Fibroblast of the conjunctiva (primary cell): ENCODE measurements around the gene RNPS1.
"Not testable (repeated sequence)": the region's sequence is repeated elsewhere in the genome, so short reads cannot be mapped to it uniquely, and the experiment has no call there.

Source experiments
- DNase-seq: peaks from one replicate; pipeline ENCODE4 v3.0.0-alpha.2; 2010; ENCODE audit warnings: low read depth

RNPS1 gene

GRCh38 chr16:2282866-2283555 lies 15.1 kb upstream of the RNPS1 start:
- DNase-seq: no peak

- no peak for DNase-seq
Observed at GRCh38 chr16:2282262-2282661, 14.3 kb upstream of the RNPS1 start.

DNA sequence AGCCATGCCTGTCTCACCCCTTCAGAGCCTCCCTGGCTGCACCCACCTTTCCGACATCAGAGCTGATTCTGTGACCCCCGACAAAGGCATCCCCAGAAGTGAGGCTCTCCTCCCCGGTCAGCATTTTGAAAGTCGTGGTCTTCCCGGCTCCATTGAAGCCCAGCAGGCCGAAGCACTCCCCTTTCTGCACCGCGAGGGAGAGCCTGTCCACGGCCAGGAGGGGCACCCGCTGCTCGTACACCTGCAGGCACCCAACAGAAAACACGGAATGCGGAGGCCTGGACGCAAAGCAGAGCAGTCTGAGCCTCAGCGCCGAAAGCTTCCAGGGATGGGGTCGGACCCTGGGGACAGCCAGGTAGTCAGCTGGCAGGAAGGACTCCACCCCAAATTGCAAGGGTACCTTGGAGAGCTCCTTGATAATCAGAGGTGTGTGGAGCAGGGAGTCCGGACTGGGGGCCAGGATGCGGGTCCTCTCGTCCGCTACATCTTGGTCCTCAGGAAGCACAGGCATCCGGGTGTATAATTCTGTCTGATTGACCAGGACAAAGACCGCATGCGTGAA lies 13.1 kb upstream of the RNPS1 start:
- DNase-seq: no peak

DNA sequence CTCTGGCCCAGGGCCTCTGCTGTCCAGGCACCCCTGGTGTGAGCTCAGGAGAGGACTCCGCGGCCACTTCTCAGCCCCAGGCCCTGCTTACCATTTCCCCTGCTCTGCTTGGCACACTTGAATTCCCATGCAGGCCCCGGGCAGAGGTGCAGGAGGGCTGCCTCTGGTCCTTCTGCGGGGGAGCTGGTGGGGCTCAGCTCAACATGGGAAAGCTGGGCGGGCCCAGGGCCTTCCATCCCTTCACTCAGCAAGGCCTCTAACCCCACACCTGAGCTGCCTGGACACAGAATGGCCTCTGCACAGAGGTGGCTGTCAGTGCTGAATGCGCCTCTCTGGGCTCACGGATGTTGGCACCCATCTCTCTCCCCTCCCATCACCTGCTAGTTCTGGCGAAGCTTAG lies 12.5 kb upstream of the RNPS1 start:
- no peak for DNase-seq

- no peak for DNase-seq
Observed at GRCh38 chr16:2278956-2279800, 11.3 kb upstream of the RNPS1 start.

GRCh38 chr16:2278272-2278608 lies 10.3 kb upstream of the RNPS1 start:
- DNase-seq: no peak

- DNase-seq: no peak
Observed at GRCh38 chr16:2277466-2278271, 9.7 kb upstream of the RNPS1 start.

- no peak for DNase-seq
Observed at GRCh38 chr16:2276368-2277195, 8.7 kb upstream of the RNPS1 start.

DNA sequence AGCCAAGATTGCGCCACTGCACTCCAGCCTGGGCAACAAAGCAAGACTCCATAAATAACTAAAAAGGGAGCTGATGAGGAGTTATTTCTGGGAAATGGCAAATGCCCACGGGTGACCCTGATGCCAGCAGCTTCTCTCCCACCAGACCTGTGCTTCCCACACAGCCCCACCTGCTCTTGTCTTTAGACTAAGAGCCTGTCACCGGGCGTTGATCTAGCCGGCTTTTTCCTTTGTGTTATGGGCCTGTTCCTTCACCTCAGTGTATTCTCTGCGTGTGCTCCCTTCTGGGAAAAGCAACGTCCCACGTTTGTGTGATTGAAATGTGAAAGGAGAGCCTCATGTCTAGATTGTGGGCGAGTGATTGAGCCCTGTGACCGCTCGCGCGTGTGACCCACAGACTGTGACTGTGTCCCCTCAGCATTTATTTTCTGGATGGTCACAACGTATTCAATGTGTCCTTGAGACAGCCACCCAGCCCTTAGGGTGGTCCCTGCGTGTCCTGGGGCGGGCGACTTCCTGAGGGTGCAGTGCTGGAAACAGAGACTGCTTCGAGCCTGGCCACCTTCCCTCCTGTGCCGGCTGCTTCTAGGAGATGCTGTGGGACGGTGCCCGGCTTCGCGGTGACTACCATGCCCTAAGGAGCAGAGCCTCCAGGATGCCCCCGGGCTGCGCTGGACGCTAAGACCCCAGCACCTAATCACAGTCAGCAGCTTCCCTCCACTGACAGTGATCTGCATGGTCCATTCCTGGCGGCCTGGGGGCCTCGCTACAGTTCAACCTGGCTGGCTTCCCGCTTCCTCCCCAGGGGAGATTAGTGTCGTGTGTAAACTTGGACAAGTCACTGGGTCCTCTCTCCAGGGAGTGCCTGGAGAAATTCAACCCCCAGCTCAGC lies 7.8 kb upstream of the RNPS1 start:
- DNase-seq: no peak

GRCh38 chr16:2273931-2274330 lies 6.0 kb upstream of the RNPS1 start:
- no peak for DNase-seq

DNA sequence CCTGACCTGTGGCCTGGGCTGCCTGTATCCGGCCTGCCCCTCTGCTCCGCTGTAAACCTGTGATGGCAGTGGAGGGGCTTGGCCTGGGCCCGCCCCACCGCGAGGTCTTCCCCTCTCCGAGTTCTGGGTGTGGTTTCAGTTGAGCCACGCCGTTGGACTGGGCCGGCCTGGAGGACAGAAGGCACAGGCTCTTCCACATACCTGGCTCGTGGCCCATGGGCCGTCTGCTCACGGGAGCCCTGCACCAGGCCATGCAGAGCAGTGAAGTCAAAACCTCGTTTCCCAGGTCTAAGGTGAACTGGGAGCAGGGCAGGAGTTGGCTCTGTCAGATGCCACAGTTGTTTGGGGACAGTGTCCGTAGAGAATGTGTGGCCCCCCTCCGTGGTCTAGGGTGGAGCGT lies 5.6 kb upstream of the RNPS1 start:
- DNase-seq: no peak

DNA sequence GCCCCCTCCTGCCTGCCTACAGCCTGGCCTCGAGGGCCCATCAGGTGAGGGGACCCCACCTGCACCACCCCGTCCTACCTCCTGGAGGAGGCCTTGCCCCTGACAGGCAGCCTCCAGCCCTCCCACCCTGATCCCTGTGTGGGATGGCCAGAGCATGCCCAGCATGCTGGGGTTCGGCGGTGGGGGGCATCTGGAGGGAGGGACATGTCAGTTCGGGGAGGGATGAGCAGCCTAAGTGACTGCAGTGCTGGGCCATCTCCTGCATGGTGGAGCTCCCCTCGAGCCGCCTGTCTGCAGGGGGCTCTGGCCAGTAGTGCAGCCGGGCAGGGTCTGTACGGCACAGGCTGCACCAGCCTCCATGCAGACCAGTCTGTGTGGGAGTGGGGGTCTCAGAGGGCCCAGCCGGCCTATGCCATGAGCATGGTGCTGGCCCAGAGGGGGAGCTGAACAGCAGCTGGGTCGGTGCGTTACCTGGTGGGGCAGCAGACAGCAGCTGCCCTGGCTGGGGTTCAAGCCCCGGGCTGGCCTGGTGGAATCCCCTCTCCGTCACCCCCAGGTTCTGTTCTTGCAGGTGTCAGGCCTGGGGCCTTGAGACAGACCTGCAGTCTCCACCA lies 4.0 kb upstream of the RNPS1 start:
- no peak for DNase-seq

DNA sequence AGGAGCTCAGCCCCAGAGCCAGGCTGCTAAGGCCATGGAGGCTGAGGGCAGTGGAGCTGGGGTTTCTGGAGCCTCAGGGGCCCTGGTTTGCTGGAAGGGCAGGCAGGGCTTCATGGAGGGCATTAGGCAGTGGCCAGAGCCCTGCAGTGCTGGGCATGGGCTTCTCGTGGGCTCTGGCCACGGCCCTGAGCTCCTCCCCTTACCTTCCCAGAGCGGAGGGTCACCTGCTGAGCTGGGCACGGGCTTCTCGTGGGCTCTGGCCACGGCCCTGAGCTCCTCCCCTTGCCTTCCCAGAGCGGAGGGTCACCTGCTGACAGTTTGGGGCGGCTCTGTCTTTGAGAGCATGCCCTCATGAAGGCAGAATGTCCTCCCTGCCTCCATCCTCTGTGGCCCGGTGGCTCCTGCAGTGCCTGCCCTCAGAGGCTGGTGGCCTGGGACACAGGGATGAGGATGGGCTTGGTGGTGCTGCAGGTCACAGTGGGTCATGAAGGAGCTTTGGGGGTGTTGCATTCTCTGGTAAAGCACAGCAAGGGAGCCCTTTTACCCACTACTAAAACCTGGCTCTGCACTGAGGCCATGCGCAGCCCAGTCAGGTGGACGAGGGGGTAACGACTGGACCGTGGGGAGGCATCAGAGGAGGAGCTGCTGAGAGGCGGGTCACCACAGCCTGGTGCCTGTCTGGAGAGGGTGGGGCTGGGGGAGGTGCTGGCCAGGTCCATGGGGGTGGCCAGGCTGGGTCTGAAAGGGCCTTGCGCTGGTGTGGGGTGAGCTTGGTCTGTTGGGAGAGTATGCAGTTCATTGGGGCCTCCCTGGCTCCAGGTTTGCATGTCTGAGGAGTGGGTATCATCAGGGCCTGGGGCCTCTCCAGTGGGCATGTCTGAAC lies 2.9 kb upstream of the RNPS1 start:
- DNase-seq: no peak

GRCh38 chr16:2270070-2270462 lies 2.1 kb upstream of the RNPS1 start:
- no peak for DNase-seq

DNA sequence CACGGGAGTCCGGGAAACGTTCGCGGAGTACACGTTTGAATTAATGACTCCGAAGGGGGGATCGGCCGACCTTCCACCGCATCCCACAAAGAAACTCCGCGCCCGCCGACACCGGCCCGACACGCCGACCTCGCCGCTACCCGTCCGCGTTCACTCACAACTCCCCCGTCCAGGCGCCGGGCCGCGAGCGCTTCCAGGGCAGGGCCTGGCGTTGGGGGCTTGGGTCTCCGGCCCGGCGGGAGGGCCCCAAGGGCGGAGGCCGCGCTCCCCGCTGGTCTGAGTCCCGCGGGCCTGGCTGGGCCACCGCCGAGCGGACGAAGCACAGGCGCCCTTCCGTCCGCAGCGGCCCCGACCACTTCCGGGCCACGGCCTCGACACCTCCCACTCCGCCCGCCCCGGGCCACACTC lies 417 bp downstream of the RNPS1 start:
- not testable (repeated sequence) for DNase-seq

DNA sequence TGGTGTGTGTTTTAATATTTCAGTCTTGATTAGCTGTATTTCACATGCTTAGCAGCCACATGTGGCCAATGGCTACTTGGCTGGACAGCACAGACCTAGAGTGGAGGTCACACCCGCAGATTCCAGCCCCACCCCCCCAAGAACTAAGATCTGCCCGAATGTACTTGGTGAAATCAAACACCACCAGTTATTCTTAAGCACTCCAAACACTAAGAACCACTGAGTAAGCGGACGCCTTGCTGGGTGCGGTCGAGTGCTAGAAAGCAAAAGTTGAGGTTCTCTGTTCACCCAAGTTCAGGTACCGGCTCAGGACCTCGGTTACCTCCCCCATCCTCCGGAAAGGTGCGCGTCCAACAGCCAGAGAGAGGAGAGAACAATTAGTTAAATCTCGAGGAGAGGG lies 1.0 kb downstream of the RNPS1 start:
- not testable (repeated sequence) for DNase-seq

DNA sequence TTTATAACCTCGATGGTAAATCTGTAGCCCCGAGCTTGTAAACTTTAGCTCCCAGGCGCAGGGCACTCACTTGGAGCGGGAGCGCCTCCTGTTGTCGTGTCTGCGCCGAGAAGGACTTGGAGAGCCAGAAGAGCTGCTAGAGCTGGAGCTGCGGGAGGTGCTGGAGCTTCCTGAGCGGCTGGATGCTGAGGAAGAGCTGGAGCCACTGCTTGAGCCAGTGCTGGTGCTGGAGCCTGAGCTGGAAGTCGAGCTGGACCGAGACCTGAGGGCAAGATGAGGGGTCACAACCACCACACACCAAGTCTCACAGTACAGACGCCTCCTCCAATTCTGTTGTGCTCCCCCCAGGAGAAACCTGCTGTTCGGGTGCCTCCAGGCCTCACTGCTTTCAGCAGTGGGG lies 4.9 kb downstream of the RNPS1 start:
- not testable (repeated sequence) for DNase-seq

DNA sequence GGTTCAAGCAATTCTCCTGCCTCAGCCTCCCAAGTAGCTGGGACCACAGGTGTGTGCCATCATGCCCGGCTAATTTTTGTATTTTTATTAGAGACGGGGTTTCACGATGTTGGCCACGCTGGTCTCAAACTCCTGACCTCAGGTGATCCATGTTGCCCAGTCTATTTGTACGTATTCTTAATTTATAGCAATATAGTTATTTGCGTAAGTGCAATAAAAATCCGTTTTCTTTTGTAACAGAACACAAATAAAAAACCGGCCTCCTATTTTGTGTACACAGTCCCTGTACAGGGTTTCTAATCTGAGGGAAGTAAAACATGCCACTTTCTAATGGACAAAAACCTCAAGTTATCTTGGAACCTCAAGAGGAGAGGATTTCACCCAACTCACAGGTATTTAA lies 7.7 kb downstream of the RNPS1 start:
- no peak for DNase-seq

DNA sequence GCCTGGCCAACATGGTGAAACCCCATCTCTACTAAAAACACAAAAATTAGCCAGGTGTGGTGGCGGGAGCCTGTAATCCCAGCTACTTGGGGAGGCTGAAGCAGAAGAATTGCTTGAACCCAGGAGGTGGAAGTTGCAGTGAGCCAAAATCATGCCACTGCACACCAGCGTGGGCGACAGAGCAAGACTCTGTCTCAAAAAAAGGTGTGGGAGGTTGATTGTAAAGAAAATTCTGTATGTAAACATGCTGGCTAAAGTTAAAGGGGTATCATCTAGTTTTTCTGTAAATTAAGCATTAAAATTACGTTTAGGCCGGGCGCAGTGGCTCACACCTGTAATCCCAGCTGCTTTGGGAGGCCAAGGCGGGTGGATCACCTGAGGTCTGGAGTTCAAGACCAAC lies 9.4 kb downstream of the RNPS1 start:
- not testable (repeated sequence) for DNase-seq
